GM23338 (cell line): ENCODE data around the gene ATP9A. TPM values are rescaled to one million over a fixed set of nuclear protein-coding genes. Genes with fewer than 3 reads are reported as not detected.
A peak's percentile ranks its signal among the peaks of the same experiment; 100 is the strongest.

Source experiments
- ATAC-seq: fragments of 200-7000 bp; cut with Tn5 transposase; 3 replicates; pipeline ENCODE4 v1.9.1; 2020
- DNase-seq: peaks from one replicate; pipeline ENCODE4 v3.0.0-alpha.2; 2015; ENCODE audit warnings: low spot score
- H2AFZ ChIP-seq: fragments of 200-600 bp; sonication (generic); 2 replicates; pipeline ENCODE4 v1.8.0; 2016; ENCODE audit warnings: antibody characterized with exemption, mild to moderate bottlenecking, moderate library complexity
- H3F3A ChIP-seq: fragments of 200-600 bp; sonication (generic); replicated peaks from 2 replicates; pipeline ENCODE4 v1.8.0; 2017; ENCODE audit warnings: antibody characterized with exemption, mixed run types, low read depth
- H3K27ac ChIP-seq: fragments of 200-600 bp; sonication (generic); 2 replicates; pipeline ENCODE4 v1.6.1; 2016; ENCODE audit warnings: low read depth
- H3K27me3 ChIP-seq: fragments of 200-600 bp; sonication (generic); 2 replicates; pipeline ENCODE4 v1.8.0; 2016; ENCODE audit warnings: mild to moderate bottlenecking, mixed run types, moderate library complexity; ENCODE audit not compliant: insufficient read depth
- H3K36me3 ChIP-seq: fragments of 200-600 bp; sonication (generic); 2 replicates; pipeline ENCODE4 v1.8.0; 2016; ENCODE audit warnings: mild to moderate bottlenecking; ENCODE audit not compliant: insufficient read depth
- H3K4me1 ChIP-seq: fragments of 200-600 bp; sonication (generic); 2 replicates; pipeline ENCODE4 v1.8.0; 2016; ENCODE audit warnings: mild to moderate bottlenecking, moderate library complexity; ENCODE audit not compliant: insufficient read depth
- H3K4me2 ChIP-seq: fragments of 200-600 bp; sonication (generic); 2 replicates; pipeline ENCODE4 v1.7.1; 2017; ENCODE audit warnings: mixed run types
- H3K4me3 ChIP-seq: fragments of 200-600 bp; sonication (generic); 2 replicates; pipeline ENCODE4 v1.6.1; 2016; ENCODE audit warnings: mixed run types
- H3K79me2 ChIP-seq: fragments of 200-600 bp; sonication (generic); replicated peaks from 2 replicates; pipeline ENCODE4 v1.8.0; 2017; ENCODE audit warnings: mild to moderate bottlenecking; ENCODE audit not compliant: insufficient read depth
- H3K9me2 ChIP-seq: fragments of 200-600 bp; sonication (generic); 2 replicates; pipeline ENCODE4 v1.8.0; 2017; ENCODE audit not compliant: insufficient read depth
- H4K20me1 ChIP-seq: fragments of 200-600 bp; sonication (generic); replicated peaks from 2 replicates; pipeline ENCODE4 v1.8.0; 2017; ENCODE audit warnings: mild to moderate bottlenecking; ENCODE audit not compliant: insufficient read depth
- H3K27ac Mint-ChIP-seq: 2 replicates; pipeline ENCODE4 v1.8.0; 2020; ENCODE audit warnings: inconsistent platforms, mild to moderate bottlenecking, moderate library complexity, mixed read lengths
- H3K27me3 Mint-ChIP-seq: 3 replicates; pipeline ENCODE4 v1.8.0; 2022; ENCODE audit warnings: low read depth, mild to moderate bottlenecking, moderate library complexity, mixed read lengths, inconsistent platforms; ENCODE audit not compliant: insufficient read depth, poor library complexity
- H3K36me3 Mint-ChIP-seq: 3 replicates; pipeline ENCODE4 v1.8.0; 2021; ENCODE audit warnings: low read depth, mild to moderate bottlenecking, inconsistent platforms, moderate library complexity, mixed read lengths
- H3K4me1 Mint-ChIP-seq: 3 replicates; pipeline ENCODE4 v1.8.0; 2020; ENCODE audit warnings: mild to moderate bottlenecking, inconsistent platforms, mixed read lengths
- H3K4me3 Mint-ChIP-seq: 3 replicates; pipeline ENCODE4 v1.8.0; 2021; ENCODE audit warnings: moderate library complexity, mild to moderate bottlenecking, inconsistent platforms, mixed read lengths
- H3K9me3 Mint-ChIP-seq: 3 replicates; pipeline ENCODE4 v1.8.0; 2020; ENCODE audit warnings: moderate library complexity, mild to moderate bottlenecking, inconsistent platforms, mixed read lengths
- CTCF ChIP-seq, 2 experiments: fragments of 200-600 bp in 1 of 2; sonication (generic) in 1 of 2; conservative IDR thresholded peaks; 2 replicates each; pipeline versions ENCODE4 v1.5.1 to v1.6.1; 2016 to 2017; ENCODE audit warnings: antibody characterized with exemption in 2 of 2, low read depth in 2 of 2, mild to moderate bottlenecking in 2 of 2, moderate library complexity in 1 of 2
- ETS1 ChIP-seq: IDR thresholded peaks from 2 replicates; pipeline ENCODE4 v1.6.1; 2016; ENCODE audit warnings: antibody characterized with exemption
- EZH2 ChIP-seq: fragments of 200-600 bp; sonication (generic); IDR thresholded peaks from one replicate; pipeline ENCODE4 v1.8.0; 2017; ENCODE audit warnings: antibody characterized with exemption, mild to moderate bottlenecking, low read depth; ENCODE audit not compliant: unreplicated experiment
- EZH2phosphoT487 ChIP-seq: fragments of 200-600 bp; sonication (generic); IDR thresholded peaks from one replicate; pipeline ENCODE4 v1.8.1; 2018; ENCODE audit warnings: antibody characterized with exemption; ENCODE audit not compliant: unreplicated experiment
- JUNB ChIP-seq: IDR thresholded peaks from one replicate; pipeline ENCODE4 v1.6.1; 2016; ENCODE audit warnings: antibody characterized with exemption; ENCODE audit not compliant: unreplicated experiment
- POLR2AphosphoS5 ChIP-seq: IDR thresholded peaks from 2 replicates; pipeline ENCODE4 v1.6.1; 2016; ENCODE audit warnings: antibody characterized with exemption, low read depth
- REST ChIP-seq: IDR thresholded peaks from one replicate; pipeline ENCODE4 v1.6.1; 2018; ENCODE audit warnings: antibody characterized with exemption; ENCODE audit not compliant: unreplicated experiment
- ZNF114 ChIP-seq: fragments of 250-450 bp; sonication (Bioruptor Pico); IDR thresholded peaks from 2 replicates; pipeline ENCODE4 v1.5.0; 2020; ENCODE audit warnings: mild to moderate bottlenecking, moderate library complexity
- ZNF331 ChIP-seq: fragments of 250-450 bp; sonication (Bioruptor Pico); IDR thresholded peaks from 2 replicates; pipeline ENCODE4 v1.5.0; 2020; ENCODE audit warnings: low read depth, mild to moderate bottlenecking, moderate library complexity
- polyA plus RNA-seq: library from polyadenylated mRNA; unstranded; fragments of >200 nt; fragmentation: Nextera tagmentation; extraction: Ambion mirVana; gene quantifications from 2 replicates; pipeline ENCODE4 v1.2.1, GENCODE V29; 2016
- total RNA-seq: library from RNA; depleted of rRNA; stranded (reverse); fragments of >200 nt; shearing (Covaris generic); gene quantifications from 2 replicates; pipeline ENCODE4 v1.2.3, GENCODE V29; 2014

Gene ATP9A
- total and polyA plus RNA-seq, 2 experiments from 2014 or later = 0.94 to 5.9 TPM

GRCh38 chr20:51584116-51584515 is 184.1 kb downstream of the ATP9A start (continued):
- no peak for TF ChIP-seq ETS1
- TF ChIP-seq REST = no peak
- no peak for TF ChIP-seq CTCF (conservative IDR thresholded peaks at IDR 0.05; ENCODE audit: low read depth in 2 of 2)
- no peak for TF ChIP-seq ZNF114 (CRISPR knock-in tag)
- TF ChIP-seq POLR2AphosphoS5 = no peak
- TF ChIP-seq ZNF331 (CRISPR knock-in tag) = no peak
- no peak for TF ChIP-seq JUNB

- Histone ChIP-seq H3K9me2 (peaks cover 8% of the 10 kb centered on the region; the same call in 1 of the 2 replicates), H3K27me3 (no peaks in the 10 kb centered on the region), H2AFZ (peak overlapping the region; percentile 74; the same call in 1 of the 2 replicates), H3K36me3 (no peaks in the 10 kb centered on the region), H3K4me1 (no peaks in the 10 kb centered on the region), H3K27ac (no peak overlapping the region), H3K4me2 (no peak overlapping the region), H4K20me1 (no peaks in the 10 kb centered on the region), H3K4me3 (no peak overlapping the region), H3K79me2 (no peaks in the 10 kb centered on the region), H3F3A (no peaks in the 10 kb centered on the region)
- Mint-ChIP-seq H3K27ac (no peak overlapping the region), H3K4me1 (no peaks in the 10 kb centered on the region), H3K27me3 (peaks cover 6% of the 10 kb centered on the region), H3K4me3 (no peak overlapping the region), H3K9me3 (no peaks in the 10 kb centered on the region), H3K36me3 (no peaks in the 10 kb centered on the region)
- TF ChIP-seq POLR2AphosphoS5 (no peak), EZH2 (no peak), ZNF114 (CRISPR knock-in tag) (no peak), EZH2phosphoT487 (no peak)
- DNase-seq (peak; percentile 28), ATAC-seq (no peak)
These were observed 184.7 kb downstream of the ATP9A start for GRCh38 chr20:51583499-51583898.
